Omental fat pad (tissue), 4 donors: ENCODE data around the gene ARPC5L. TPM values are rescaled to one million over a fixed set of nuclear protein-coding genes. Genes with fewer than 3 reads are reported as not detected.
"Not testable (repeated sequence)": the region's sequence is repeated elsewhere in the genome, so short reads cannot be mapped to it uniquely, and the experiment has no call there.

Experiments
- ATAC-seq: fragments of 150-250 bp; one replicate; pipeline ENCODE4 v1.9.1; 2016; ENCODE audit warnings: mild to moderate bottlenecking, moderate library complexity; ENCODE audit not compliant: low FRiP score
- DNase-seq: peaks from one replicate; pipeline ENCODE4 v3.0.0-alpha.2; 2019; ENCODE audit warnings: low spot score
- total RNA-seq, 4 donors: library from RNA; depleted of rRNA; stranded (reverse); fragments of >200 nt; gene quantifications; one replicate each; pipeline ENCODE4 v1.1.0, GENCODE V29; 2016
- TF ChIP-seq, protein P1 (sequence below), 3 donors: fragments of 450-650 bp; IDR thresholded peaks; one replicate each; pipeline ENCODE4 v1.5.1; 2016 to 2017; ENCODE audit warnings: antibody characterized with exemption in 3 of 3, mild to moderate bottlenecking in 3 of 3, moderate library complexity in 2 of 3

The ARPC5L gene
- total RNA-seq, 4 donors from 2014 or later: 21.8 to 55.4 (median 24.7) TPM

- DNase-seq: no peak
- peak; percentile 27 for ATAC-seq
- TF ChIP-seq, protein P1, sequence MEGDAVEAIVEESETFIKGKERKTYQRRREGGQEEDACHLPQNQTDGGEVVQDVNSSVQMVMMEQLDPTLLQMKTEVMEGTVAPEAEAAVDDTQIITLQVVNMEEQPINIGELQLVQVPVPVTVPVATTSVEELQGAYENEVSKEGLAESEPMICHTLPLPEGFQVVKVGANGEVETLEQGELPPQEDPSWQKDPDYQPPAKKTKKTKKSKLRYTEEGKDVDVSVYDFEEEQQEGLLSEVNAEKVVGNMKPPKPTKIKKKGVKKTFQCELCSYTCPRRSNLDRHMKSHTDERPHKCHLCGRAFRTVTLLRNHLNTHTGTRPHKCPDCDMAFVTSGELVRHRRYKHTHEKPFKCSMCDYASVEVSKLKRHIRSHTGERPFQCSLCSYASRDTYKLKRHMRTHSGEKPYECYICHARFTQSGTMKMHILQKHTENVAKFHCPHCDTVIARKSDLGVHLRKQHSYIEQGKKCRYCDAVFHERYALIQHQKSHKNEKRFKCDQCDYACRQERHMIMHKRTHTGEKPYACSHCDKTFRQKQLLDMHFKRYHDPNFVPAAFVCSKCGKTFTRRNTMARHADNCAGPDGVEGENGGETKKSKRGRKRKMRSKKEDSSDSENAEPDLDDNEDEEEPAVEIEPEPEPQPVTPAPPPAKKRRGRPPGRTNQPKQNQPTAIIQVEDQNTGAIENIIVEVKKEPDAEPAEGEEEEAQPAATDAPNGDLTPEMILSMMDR (IDR thresholded peaks at IDR 0.05): no peak
Measured at GRCh38 chr9:124834591-124834990, 27.3 kb upstream of the ARPC5L start.

DNA sequence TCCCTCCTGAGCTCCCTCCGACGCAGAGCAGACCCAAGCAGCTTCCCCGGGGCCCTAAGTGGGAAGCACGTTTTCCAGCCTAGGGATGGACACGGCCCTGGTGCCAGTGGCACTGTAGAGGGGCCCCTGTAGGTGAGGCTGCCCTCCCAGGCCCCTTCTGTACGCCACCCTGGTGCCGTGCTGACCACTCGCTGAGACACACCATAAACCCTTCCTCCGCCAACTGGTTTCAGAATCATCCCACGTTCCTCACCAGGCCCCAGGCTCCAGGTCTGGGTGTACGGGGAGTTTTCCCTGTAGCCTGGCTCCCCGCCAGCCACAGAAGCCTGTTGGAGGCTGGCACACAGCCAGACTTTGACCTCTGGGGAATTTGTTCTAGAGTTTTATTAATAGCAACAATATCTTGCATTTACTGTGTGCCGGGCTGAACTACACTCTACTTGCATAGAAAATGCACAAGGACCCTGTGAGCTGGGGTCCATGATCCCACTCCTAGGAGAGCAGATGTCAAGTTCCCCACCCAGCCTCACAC is 26.8 kb upstream of the ARPC5L start:
- peak; percentile 24 for ATAC-seq
- peak; percentile 43 for DNase-seq
- TF ChIP-seq, protein P1 (IDR thresholded peaks at IDR 0.05): no peak

- not testable (repeated sequence) for DNase-seq, ATAC-seq
Measured at GRCh38 chr9:124838132-124838531, 23.8 kb upstream of the ARPC5L start.

DNA sequence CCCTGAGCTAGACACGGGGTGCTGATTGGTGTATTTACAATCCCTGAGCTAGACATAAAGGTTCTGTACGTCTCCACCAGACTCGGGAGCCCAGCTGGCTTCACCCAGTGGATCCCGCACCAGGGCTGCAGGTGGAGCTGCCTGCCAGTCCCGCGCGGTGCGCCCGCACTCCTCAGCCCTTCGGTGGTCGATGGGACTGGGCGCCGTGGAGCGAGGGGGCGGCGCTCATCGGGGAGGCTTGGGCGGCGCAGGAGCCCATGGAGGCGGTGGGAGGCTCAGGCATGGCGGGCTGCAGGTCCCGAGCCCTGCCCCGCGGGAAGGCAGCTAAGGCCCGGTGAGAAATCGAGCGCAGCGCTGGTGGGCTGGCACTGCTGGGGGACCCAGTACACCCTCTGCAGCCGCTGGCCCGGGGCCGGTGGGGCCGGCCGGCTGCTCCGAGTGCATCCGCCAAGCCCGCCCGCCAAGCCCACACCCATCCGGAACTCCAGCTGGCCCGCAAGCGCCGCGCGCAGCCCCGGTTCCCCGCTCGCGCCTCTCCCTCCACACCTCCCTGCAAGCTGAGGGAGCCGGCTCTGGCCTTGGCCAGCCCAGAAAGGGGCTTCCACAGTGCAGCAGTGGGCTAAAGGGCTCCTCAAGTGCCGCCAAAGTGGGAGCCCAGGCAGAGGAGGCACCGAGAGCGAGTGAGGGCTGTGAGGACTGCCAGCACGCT is 23.2 kb upstream of the ARPC5L start:
- not testable (repeated sequence) for ATAC-seq, DNase-seq

- no peak for DNase-seq
- no peak for ATAC-seq
- TF ChIP-seq, protein P1 (IDR thresholded peaks at IDR 0.05): no peak
Measured at GRCh38 chr9:124839612-124840299, 22.2 kb upstream of the ARPC5L start.

GRCh38 chr9:124840300-124840833 is 21.6 kb upstream of the ARPC5L start:
- DNase-seq (no peak), ATAC-seq (no peak)
- TF ChIP-seq, protein P1 (IDR thresholded peaks at IDR 0.05): no peak

- TF ChIP-seq, protein P1 (IDR thresholded peaks at IDR 0.05): no peak
- ATAC-seq: no peak
- no peak for DNase-seq
Measured at GRCh38 chr9:124841075-124841821, 20.7 kb upstream of the ARPC5L start.
